HT1080 (cell line): ENCODE data around the gene CAPN13. TPM values are rescaled to one million over a fixed set of nuclear protein-coding genes. Genes with fewer than 3 reads are reported as not detected.
A peak's percentile ranks its signal among the peaks of the same experiment; 100 is the strongest.

Source experiments
- DNase-seq: peaks from one replicate; pipeline ENCODE4 v3.0.0-alpha.2; 2015; ENCODE audit warnings: low read depth
- total RNA-seq: library from RNA; depleted of rRNA; stranded (reverse); fragments of >200 nt; shearing (Covaris generic); gene quantifications from 2 replicates; pipeline ENCODE4 v1.2.3, GENCODE V29; 2014

The CAPN13 gene
- total RNA-seq, 1 experiment from 2014 or later, result not detected

DNA sequence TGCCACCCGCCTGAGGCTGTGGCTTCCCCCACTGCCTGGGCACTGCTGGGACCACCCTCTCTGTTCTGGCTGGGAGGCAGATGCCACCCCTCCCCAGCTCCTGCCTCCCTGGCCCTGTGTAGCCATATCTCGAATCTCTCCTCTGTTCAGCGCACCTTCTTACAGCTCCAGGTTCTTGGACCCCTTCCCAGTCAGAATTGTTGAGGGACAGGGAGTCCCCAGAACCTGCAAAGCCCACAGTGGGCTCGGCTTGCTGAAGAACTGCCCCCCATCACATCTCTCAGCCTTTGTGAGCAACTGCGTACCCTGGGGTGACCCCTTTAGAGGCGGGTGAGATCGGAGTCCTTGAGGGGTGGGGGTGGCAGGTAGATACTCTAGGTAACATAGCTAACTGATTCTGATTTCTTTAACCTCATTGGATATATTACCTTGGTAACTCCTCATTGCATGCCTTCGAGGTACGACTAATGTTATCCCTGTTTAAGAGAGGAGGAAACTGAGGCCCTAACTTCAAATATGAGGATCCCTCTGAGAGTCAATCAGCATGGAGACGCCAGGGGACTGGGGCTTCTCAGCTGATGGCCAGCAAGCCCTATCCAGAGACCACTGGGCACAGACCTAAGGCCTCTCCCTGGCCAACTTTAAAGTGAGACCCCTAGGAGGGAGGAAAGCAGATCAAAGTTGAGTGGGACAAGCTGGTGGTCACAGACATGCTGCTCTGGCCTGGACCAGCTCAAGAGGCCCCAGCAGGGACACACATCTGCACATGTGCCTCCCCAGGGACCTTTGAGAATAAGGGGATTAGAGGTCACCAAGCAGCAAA lies 101.3 kb downstream of the CAPN13 start:
- no peak for DNase-seq

DNA sequence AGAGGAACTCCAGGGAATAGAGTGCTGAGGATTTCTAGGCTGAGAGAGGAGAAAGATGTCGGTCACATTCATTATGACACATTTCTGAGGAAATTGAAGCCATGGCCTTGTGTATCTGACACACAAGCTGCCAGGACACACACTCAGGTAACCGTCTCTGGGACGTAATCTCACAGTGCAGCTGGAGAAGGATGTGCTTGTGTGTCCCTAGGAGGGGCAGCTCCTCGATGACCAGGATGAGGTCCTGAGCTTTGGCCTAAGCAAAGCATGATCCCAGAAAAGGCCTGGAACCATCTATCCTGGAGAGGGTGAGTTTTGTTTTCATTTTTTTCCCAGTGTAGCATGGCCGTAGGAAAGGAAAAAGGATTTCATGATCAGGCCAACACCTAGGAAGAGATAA lies 102.2 kb downstream of the CAPN13 start:
- no peak for DNase-seq

DNA sequence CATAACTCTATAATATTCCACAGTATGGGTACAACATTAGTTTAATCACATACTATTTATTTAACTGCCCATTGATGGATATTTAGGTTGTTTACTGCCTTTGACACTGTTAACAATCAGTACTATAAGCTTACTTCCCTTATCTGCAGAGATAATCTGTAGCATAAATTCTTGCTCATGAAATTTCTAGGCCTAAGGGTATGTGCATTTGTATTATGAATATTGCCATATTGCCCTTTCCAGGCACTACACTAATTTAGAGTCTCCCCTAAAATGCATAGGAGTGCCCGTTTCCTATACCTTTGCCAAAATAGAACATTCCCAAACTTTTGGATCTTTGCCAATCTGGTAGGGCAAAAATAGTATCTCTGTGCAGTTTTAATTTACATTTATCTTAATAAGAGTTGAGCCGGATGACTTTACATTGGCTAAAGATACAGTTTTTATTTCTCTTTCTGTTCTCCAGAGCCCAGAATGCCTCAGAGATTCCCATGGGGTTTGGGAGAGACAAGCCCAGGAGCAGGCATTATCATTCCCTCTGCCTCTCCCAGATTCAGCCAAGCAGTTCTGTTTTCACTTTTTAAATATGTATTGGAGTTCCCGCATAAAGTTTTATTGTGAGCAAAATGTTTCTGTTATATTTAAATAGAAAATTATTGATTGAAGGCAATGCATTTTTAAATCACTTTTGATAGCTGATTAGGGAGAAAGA lies 102.8 kb downstream of the CAPN13 start:
- DNase-seq, result no peak

DNA sequence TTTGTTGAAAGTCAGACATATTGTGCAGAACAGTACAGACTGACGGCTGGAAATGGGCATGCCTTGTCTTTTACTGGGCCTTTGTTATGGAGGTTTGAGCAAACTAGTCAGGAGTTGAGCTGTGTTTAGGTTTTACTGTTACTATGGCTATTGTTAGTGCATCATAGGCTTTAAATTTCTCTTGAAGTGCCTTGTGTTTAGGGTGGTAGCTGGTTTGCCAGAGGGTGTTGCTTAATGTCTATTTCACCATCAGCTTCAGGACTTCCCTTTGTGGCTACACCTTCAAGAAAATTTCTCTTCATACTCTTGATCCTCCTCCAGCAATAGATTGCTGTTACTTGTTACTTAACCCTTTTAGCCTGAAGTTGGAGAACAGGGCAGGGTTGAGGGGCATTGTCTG lies 104.6 kb downstream of the CAPN13 start:
- no peak for DNase-seq

DNA sequence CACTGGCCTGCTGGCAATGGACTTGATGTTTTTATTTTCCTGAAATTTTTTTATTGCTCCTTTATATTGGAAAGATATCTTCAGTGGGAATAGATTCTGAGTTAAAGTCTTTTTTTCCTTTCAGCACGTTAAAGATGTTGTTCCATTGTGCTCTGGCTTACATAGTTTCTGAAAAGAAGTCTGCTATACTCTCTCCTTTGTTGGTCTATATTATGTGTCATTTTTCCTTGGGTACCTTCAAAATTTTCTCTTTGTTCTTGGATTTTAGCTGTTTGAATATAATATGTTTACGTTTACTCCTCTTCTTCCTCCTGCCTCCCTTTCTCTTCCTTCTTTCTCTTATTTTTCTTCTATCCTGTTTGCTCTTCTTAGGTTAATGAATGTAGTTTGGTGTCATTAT lies 105.5 kb downstream of the CAPN13 start:
- no peak for DNase-seq

DNA sequence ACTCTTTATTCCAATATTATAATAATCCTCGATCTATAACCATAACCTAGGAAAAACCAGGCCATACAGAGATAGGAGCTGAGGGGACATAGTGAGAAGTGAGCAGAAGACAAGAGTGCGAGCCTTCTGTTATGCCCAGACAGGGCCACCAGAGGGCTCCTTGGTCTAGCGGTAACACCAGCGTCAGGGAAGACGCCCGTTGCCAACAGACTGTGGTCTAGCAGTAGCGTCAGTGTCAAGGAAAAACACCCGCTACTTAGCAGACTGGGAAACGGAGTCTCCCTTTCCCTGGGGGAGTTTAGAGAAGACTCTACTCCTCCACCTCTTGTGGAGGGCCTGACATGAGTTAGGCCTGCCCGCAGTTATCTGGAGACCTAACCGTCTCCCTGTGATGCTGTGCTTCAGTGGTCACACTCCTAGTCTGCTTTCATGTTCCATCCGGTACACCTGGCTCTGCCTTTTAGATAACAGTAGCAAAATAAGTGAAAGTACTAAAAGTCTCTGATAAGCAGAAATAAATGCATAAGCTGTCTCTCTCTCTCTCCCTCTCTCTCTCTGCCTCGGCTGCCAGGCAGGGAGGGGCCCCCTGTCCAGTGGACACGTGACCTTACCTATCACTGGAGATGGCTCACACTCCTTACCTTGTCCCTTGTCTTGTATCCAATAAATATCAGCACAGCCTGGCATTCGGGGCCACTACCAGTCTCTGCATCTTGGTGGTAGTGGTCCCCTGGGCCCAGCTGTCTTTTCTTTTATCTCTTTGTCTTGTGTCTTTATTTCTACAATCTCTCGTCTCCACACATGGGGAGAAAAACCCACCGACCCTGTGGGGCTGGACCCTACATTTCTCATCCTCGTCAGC lies 109.8 kb downstream of the CAPN13 start:
- peak; percentile 37 for DNase-seq

DNA sequence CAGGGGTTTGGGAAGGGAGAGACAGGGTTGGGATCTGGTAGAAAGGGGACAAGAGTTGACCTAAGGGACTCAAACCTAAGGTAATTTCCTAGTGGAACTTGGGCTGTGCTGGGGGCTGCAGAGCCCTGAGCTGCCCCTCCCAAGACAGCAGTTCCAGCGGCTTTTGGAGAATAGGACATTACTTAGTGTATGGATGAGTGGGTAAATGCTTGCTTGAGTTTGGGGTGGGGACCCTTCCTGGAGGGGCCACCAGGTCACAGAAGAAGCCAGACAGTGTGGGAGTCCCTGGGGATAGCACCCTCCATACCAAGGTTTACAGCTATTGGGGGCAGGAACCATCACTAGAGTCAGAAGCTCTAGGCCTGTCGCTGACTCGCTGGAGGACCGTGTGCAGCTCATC lies 111.5 kb downstream of the CAPN13 start:
- no peak for DNase-seq

DNA sequence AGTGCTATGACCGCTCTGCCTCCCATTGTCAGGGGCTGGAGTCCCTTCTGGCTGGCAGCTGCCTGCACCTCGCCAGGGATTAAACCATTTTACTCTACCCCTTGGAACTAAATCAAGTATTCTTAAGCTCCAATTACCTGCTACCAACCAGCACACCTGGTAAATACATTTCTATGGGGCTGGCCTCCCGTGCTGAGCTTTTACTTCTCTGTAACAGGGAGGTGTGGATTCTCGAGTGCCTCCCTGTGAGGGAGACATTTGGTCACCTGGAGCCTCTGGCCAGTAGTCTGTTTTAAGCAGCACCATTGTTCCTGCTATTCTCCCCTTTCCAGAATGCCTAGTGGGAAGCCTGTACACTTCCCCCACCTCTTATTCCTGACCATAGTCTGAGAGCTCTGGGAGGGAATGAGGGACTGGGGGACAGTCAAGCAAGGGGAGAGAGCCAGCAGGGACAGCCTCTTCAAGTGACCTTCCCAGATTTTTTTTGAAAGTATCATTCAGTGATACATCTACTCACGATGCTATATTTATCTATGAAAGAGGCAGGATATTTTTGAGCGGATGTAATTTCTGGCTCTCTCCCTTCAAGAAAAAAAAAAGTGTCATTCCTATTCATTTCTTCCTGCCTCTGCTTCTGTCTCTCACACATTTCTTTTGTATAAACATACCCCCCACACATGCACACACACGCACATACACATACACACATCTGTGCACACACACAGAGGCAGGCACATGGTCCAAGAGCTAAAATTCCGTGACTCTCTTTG lies 112.8 kb downstream of the CAPN13 start:
- DNase-seq, result no peak

DNA sequence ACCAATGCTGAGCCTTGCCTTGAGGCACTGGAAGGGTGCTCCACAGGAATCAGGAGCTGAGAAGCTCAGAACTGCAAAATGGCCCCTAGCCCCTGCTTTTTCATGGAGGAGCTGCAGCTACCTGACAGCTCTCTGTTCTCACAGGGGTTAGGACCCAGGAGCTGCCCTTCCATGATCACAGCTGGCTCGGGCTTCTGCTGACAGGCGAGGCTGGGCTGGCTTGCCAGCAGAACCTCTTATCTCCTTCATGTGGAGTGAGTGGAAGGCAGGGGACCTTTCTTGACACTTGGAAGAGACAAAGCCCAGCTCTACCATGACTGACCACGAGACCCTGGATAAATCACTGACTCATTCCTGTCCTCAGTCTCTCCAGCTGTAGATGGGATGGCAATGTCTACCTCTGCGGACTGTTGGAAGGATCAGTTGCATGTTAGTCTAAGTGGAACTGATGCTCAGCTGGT lies 113.4 kb downstream of the CAPN13 start:
- DNase-seq, result no peak

DNA sequence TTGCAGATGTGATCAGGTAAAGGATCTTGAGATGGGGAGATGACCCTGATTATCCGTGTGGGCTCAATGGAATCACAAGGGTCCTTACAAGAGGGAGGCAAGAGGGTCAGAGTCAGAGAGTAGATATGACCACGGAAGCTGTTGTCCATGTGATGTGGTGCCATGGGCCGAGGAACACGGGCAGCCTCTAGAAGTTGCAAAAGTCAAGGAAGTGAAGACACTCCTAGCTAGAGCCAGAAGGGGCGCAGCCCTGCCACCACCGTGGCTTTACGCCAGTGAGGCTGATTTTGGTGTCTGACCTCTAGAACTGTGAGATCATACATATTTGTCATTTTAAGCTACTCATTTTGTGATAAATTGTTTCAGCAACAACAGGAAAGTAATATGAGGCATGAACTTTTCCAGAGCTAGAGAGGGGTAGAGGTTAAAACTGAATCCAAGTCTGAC lies 114.4 kb downstream of the CAPN13 start:
- no peak for DNase-seq

DNA sequence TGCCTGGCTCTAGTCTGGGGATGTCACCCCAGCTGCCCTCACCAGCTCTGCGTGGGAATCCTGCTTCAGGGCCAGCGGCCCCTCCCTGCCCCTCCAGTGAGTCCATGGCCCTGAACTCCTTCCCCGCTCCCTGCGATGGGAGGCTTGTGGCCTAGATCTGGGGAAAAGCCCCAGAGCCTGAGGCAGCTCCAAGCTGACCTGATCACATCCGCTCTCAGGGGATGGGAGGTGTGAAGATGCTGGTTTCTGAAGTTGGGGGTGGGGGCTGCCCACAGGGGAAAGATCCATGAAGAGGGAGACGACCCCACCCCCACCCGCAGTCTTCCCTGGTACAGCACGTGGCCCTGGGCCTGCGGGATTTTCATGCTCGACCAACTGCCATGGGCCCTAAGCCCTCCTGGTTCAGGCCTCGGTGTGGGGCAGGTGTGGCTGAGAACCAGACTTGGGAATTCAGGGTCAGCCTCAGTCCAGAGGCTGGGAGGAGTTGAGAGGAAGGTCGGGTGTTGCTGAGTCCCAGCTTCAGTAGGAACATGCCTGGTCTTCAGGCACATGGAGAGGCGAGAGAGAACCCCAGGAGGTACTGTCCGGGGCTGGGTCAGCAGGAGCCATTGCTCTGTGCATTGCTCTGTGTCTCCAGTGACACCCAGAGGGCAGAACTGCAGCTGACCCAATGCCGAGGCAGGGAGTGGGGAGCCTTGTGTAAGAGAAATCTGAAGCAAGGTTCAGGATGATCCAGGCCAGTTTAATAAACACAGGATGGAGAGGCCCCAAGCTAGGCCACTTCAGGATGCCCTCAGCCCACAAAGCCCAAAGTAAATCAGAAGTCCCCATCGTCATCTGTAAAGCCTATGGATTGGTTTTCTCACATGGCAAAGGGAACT lies 115.1 kb downstream of the CAPN13 start:
- no peak for DNase-seq

DNA sequence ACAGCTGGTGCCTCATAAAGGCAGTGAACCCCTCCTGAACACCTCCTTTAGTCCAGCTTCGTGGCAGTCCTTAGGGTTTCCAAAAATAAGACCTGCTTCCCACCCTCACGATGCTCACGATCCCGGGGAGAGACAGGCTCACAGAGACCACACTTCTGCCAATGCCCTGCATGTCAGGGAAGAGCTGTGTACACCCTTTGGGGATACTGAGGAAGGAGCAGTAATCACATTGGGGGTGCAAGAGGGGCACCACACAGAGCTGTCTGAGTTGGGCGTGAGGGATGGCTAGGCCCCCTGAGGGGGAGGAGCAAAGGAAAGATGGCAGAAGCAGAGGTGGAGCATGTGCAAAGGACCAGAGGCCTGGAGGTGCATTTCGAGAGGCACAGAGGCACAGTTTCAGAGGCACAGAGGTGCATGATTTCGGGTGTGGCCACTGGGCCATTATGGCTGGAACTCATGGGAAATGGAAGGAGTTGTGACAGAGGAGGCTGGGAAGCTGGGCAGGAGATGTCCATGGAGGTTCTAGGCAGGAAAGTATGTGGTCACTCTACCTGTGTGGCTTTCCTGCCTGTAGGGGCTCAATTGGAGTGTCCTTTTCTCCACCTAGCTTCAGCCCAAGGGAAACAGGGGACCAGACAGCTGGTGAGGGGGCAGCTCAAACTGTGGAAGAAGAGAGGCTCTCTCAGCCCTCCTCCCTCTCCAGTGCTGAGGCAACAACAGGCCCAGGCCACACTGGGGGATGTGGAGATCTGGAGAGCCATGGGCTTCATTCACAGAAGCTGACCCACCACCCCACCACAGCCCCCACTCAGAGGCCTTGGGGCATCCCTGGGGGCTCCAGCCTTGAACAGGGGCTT lies 115.9 kb downstream of the CAPN13 start:
- no peak for DNase-seq

DNA sequence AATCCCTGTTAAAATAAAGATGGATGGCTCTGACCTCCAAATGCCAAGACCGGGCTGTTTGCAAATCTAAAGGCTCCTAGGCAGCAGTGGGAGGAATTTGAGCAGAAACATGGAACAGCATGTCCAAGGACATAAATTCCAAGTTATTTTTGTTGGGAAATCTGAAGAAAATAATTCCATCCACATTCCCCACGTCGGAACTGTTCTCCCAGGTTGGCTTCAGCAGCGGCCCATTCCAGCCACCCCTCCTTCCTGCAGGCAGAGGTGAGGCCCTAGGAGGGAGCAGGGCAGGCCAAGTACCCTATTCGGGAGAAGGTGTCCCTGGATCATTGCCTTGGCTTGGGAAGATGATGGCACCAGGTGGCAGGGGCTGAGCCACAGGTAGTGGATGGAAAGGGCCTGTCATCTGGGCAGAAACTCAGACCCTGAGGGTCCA lies 117.1 kb downstream of the CAPN13 start:
- DNase-seq, result no peak

DNA sequence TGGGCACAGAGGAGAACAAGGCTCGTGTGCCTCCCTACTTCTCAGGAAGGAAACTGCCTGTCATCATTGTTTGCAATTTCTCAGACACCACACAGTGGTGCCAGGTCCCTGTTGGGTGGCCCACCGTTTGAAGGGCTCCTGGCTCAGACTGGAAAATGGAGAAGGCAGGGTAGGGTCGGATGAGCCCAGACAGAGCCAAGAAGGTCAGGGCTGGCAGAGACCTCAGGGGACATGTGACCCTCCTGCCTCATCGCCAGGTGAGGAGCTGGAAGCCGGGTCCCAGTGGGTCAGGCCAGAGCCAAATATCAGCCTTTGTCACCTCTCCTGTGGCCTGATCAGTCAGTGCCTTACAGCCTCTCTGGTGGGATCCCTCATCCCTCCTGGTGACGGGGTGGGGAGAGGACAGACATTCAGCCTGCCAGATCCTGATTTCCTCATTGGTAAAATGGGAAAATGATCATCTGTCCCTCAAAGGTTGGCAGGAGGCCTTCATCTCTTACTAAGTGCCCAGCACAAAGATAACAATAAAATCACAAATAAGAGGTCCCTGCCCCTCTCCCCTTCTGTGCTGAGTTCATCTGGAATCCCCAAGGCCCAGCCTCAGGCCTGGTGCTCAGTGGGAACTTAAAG lies 117.6 kb downstream of the CAPN13 start:
- DNase-seq, result no peak

DNA sequence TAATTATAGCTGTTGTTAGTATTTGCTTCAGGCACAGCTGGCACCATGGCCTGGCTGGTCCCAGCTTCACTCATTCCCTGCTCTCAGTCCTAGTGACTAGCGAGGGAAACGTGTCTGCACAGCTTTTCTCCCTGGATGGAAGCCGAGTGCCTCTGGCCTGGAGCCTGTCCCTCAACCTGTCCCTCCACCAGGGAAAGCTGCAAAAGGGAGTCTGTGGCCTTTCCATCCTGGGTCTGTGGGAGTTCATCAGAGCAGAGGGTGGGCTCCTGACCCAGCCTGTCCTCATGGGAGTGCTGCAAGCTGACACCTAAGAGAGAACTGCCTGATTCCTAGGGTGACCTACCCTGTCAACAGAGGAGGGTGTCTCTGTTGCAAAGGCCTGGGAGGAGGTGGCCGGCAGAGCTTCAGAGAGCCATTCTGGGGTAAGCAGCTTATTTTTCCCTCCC lies 118.3 kb downstream of the CAPN13 start:
- DNase-seq, result no peak

DNA sequence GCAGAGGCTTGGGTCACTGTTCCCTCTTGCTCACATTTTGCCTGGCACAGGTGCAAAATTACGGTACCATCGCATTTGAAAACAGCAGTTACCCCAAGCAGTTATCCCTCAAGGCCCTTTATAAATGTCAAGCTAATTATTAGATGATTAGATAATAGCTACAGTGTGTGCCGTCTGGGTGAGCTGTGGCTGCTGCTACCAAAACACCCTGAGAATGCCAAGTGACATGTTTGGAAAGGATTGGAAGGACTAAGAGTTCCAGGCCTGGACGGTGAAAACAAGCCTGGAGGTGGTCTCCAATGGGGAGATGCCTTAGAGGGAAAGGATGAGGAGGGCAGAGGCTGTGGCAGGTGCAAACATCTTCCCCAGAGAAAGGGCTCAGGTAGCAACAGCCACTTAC lies 120.6 kb downstream of the CAPN13 start:
- DNase-seq, result no peak

DNA sequence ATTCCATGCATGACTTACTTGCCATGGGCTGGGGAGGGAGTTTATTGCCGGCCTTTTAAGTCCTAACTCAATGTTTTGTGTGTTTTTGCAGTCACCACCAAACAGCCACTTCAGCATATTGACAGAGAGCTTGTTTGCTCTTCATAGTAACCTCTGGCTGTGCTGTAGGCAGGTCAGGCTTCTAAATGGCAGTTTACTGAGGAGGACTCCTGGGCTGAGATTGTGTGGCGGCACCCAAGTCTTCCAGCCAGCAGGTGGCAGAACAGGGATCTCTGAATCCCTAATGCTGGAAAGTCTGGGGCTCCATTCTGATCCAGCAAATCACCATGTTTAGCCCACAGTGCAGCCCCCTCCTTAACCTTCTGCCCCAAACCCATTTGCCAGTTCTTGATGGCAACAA lies 121.2 kb downstream of the CAPN13 start:
- peak; percentile 38 for DNase-seq

DNA sequence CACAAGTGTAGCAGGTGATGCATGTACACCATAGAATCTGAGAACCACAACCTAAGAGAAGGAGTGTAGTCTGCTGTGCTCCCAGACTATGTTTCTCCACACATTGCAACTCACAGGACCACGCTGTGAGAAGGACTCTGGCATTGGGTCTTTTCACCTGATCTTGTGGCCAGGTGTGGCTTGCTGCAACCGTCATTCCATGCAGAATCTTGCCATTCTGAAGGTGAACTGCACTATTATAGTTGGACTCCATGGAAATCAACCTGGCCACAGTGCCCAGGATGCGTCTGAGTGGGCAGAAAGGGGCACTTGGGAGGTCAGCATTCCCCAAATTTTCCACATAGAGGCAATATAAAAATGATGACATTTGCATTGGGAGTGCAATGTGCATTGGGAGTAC lies 122.2 kb downstream of the CAPN13 start:
- no peak for DNase-seq
